Measurements from ENCODE around the gene BRIP1.

DNA sequence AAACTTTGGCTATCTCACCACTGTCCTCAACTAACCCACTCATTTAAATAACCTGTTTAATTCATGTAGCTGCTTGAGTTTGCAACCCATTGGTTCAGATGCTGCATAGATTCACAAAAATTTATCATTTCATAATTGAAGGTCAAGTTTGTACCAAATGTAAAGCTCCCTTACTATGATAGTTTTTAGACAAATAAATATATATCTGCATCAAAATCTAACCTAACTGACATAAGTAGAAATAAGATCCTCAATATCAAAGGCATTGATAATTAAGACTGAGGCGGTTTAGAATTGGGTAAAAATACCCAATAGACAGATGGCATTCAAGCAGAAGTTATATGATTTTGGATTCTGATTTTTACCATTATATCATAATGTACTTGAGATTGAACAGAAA lies 139.4 kb downstream of the BRIP1 start:
- TF ChIP-seq, protein P1, sequence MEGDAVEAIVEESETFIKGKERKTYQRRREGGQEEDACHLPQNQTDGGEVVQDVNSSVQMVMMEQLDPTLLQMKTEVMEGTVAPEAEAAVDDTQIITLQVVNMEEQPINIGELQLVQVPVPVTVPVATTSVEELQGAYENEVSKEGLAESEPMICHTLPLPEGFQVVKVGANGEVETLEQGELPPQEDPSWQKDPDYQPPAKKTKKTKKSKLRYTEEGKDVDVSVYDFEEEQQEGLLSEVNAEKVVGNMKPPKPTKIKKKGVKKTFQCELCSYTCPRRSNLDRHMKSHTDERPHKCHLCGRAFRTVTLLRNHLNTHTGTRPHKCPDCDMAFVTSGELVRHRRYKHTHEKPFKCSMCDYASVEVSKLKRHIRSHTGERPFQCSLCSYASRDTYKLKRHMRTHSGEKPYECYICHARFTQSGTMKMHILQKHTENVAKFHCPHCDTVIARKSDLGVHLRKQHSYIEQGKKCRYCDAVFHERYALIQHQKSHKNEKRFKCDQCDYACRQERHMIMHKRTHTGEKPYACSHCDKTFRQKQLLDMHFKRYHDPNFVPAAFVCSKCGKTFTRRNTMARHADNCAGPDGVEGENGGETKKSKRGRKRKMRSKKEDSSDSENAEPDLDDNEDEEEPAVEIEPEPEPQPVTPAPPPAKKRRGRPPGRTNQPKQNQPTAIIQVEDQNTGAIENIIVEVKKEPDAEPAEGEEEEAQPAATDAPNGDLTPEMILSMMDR (IDR thresholded peaks at IDR 0.05) = no peak
- no peak for TF ChIP-seq POLR2A (IDR thresholded peaks at IDR 0.05)

Data from prostate gland (tissue), 2 donors.